GM18520 (cell line): ENCODE results near the gene CYBA.
"Not testable (repeated sequence)": the region's sequence is repeated elsewhere in the genome, so short reads cannot be mapped to it uniquely, and the experiment has no call there.

Experiments used
- ATAC-seq: cut with Tn5 transposase; IDR thresholded peaks from one replicate; pipeline ENCODE4 v1.9.1; 2021; ENCODE audit not compliant: unreplicated experiment

The CYBA gene

DNA sequence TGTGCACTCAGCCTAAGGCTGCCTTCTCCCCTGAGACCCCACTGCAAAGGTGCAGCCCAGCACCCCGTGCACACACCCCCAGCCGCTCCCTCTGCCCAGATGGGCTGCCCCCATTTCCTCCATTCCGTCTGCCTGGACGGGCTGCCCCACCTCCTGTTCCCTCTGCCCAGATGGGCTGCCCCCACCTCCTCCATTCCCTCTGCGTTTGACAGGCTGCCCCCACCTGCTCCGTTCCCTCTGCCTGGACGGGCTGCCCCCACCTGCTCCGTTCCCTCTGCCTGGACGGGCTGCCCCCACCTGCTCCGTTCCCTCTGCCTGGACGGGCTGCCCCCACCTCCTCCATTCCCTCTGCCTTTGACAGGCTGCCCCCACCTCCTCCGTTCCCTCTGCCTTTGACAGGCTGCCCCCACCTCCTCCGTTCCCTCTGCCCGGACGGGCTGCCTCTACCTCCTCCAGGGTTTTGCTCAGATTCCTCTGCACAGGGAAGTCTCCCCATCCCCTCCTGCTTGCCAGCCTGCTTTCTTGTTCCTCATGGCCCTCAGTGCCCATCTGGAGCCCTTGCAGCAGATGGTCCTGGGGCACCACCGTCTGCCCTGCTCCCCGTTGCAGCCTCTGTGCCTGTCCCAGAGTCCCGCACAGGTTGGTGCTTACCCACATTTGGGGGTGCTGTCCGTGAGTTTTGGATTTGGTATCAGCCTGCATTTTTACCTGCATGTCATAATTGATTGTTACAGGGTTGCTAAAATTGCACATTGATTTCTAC is 35.9 kb downstream of the CYBA start:
- ATAC-seq: no peak

DNA sequence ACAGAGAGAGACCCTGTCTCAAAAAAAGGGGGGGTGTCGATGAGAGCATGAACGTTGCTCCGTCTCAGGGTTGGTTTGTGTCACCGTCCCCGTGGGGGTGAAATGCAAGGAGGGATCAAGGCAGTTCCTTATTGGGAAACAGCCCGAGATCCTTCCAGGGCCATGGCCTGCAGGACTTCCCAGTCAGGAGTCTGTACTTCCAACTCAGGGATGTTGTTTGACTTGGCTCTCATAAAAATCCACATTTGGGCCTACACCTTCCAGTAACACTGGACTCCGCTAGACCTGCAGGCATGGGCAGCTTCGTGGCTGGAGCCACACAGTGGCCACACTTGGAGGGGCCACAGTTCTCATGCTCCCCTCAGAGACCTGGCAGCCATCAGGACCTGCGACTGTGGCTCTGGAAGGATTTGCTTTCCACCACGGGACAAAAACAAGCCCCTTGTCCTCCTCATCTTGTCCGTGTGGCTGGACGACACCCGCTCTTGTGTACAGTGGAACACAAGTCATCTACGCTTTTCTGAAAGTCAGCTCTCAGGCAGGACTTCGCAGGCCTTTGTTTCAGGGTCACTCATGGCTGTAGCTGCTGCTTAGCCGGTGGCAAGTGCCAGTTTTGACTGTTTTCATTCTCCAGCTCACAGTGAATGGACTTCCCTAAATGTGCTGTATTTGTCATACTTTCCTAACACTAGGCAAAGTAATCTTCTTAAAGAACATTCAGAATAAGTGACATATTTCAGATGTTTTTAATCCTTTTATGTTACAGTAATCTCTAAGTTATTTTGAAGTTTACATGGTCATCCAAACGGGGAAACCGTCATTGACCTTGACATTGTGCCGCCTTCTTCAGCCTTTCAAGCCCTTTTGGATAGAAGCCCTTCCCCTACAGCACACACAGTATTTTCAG is 36.7 kb downstream of the CYBA start:
- ATAC-seq: no peak

DNA sequence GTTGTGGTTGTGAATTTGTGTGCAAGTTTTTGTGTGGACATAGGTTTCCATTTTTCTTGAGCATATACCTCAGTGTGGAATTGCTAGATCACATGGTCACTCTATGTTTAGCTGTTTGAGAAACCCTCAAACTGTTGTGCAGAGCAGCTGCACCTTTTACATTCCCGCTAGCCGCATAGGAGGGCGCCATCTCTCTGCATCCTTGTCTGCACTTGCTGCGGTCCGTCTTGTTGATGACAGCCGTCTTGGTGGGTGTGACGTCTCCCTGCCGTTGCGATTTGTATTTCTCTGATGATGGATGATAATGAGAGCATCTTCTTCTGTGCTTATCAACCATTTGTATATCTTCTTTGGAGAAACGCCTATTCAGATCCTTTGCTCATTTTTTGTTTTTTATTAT is 37.6 kb downstream of the CYBA start:
- no peak for ATAC-seq

DNA sequence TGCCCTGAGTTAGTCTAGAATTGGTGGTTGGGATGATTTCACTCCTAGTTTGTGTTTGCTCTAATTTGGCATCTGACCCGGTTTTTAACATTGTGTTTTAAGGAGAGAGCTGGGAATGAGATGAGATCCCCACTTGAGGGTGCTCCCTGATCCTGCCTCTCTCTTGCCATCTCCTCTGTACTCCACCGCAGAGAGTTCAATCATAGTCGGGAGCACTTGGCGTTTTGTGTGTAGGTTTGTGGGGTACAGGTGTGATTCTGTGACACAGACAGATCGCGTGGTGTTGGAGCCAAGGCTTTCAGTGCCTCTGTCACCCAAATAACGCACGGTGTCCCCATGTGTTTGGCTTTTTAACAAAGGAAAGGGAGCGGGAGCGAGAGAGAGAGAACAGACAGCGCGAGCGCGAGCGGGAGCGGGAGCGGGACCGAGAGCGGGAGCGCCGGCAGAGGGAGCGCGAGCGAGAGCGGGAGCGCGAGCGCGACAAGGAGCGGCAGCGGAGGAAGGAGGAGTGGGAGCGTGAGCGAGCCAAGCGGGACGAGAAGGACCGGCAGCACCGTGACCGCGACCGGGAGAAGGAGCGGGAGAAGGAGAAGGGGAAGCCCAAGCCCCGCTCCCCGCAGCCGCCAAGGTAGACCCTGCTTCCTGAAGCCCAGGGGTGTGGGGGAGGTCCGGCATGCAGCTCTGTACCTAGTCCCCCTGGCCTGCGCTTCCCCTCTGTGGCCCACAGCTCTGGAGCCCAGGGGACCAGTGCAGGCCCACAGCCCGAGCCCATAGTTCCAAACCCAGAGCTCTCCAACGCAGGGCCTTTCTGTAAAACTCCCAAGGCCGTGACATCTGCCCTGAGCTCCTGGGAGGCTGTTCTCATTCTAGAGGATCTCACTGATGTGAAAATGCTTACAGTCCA is 39.7 kb downstream of the CYBA start:
- no peak for ATAC-seq

GRCh38 chr16:88610080-88610479 is 40.8 kb downstream of the CYBA start:
- no peak for ATAC-seq

- ATAC-seq: not testable (repeated sequence)
These were observed 41.4 kb downstream of the CYBA start for GRCh38 chr16:88609426-88609825.

DNA sequence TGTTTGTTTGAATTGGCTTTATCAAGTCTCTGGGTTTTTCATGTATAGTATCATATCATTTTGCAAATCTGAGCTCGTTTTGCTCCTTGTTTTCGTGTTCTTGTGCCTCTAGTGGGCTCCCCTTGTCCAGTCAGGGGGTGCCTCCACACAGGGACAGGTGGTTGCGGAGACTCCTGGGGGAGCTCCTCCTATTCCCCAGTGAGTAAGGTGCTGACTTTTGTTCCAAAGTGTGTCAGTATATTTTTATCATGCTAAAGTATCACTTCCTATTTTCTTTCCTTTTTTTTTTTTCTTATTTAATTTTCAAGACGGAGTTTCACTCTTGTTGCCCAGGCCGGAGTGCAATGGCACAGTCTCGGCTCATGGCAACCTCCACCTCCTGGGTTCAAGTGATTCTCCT is 42.8 kb downstream of the CYBA start:
- ATAC-seq: no peak

DNA sequence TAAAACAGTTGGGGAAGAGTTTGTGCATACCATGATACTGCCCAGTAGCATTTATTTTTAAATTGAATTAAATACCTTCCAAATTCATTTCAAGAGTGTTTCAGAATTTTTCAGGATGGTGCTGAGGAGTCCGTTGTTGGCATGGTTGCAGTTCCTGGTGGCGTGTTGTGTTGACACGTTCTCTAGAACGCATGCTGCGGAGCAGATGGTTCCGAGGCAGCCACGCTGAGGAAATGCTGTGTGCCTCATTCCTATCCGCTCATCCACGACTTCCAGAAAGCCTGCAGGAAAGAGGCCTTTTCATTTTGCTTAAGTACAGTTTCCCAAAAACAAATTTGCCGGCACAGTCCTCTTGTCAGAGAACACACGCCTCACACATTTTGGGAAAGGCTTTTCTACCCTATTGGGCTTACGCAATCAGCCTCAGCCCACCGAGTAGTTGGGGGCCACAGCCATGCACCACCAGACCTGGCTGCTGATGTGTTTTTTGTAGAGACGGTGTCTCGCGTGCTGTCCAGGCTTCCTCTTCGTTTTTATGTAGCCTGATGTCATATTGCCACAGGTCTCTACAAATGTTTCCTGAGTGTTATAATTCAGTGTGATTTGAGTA is 44.6 kb downstream of the CYBA start:
- no peak for ATAC-seq

DNA sequence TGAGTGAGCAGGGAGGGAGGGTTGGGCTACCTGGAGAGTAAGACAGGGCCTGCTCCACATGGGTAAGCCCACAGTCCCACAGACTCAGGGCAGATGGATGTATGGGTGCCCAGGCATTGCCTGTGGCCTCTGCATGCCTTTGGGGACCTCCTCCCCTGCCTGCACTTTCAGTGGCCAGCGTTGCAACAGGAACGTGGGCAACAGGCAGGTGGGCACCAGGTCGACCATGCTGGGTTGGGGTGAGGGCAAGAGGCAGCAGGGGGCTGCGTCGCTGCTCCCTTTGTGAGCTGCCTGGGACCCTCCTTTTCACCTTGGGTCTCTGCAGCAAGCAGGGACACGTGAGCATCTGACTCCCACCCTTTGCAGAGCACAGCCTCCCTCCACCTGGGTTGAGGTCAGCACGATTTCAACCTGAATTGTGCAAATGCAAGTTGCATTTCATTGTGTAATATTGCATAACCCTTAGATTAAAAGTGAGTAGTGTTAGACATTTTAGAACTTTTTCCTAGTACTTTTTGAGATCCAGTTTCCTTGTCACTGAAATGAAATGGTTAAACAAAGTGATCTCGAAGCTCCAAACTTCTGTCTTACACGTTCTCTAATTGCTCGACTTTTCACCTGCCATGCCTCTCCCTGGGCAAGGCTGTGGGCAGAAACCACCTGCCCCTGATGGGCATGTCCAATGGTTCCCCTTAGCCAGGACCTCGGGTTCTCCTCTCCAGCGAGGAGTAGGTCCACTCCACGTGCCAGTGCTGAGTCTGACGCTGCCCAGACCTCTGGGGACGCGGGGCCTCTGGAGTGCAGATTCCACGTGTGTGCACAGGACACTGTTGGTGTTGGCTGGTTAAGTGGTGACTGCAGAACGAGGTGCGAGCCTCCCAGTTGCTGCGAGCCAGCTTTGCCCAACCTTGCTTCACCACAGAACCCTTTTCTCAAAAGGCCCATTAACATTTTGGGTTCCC is 45.4 kb downstream of the CYBA start:
- ATAC-seq: no peak

DNA sequence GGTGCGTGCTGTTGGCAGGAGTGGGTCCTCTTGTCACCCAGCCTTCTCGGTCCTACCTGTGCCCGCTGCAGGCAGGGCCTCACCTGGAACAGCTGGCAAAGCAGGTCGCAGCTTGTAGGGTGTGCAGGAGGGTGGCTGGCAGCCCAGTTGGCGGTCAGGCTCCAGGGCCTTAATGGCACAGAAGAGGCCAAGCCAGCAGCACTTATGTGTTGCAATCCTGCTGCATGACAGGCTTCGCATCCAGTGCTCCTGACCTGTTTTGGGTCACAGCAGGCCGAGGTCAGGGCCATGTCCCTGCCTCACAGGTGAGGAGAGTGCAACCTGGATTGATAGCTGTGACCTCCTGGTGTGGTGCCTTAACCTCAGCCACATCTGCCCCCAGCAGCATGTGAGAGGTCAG is 48.8 kb downstream of the CYBA start:
- no peak for ATAC-seq

DNA sequence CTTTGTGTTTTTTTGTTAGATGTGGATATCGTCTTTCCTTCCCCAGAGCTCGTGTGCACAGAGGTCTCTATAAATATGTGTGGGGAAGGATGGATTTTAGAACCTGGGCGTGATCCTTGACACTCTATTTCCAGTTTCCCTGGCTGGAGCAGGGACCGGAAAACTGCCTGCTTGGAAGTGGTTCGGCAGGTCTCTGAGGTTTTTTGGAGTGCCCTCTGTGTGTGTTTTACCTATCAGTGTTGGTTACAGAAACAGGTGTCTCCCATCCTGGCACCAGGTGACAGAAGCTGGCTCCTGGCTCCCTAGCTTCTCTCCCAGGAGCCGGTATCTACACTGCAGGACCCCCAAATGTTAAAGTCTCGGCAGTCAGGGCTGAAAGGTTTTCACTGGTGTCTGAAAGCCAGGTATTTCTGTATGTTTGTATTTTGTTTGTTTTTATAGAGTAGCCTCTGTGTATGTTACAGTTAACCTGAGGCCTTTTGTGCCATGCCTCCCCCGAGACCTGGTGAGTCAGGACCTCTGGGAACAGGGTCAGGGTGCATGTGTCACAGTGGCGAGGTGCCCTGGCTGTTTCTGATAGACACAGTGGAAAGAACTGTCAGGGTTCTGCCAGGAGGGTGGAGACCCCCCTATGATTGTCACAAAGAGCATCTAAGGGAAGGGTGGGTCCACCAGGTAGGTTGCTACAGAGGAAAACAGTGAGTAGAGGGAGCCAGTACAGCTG is 49.4 kb downstream of the CYBA start:
- ATAC-seq: no peak

GRCh38 chr16:88600539-88600896 is 50.3 kb downstream of the CYBA start:
- ATAC-seq: no peak

DNA sequence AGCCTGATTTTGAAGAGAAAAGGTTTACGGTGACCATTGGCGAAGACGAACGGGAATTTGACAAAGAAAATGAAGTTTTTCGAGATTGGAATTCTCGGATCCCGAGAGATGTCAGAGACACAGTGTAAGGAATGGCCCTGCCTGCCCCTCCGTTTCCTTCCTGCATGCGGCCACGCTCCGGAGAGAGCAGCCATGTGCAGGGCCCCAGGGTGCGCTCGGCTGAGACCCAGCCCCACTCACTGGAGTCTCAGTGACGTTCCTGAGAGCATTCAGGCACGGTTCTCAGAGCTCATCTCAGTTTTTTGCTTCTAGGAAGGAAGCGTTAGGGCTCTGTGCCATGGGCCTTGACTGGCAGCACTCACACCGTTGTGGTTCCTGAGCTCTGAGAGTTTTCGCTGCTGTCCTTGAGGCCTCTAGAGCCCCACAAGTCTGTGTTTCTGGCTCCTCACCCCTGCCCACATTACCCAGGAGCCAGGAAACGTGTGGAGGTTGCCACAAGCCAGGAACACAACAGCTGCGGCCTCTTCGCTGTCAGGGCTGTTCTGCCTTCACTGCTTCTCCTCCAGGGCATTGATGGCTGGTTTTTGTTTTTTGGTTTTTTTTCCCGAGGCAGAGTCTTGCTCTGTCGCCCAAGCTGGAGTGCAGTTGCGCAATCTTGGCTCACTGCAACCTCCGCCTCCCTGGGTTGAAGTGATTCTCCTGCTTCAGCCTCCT is 50.9 kb downstream of the CYBA start:
- no peak for ATAC-seq

- no peak for ATAC-seq
These were observed 51.6 kb downstream of the CYBA start for GRCh38 chr16:88599092-88599733.

- no peak for ATAC-seq
These were observed 52.9 kb downstream of the CYBA start for GRCh38 chr16:88597856-88598491.

DNA sequence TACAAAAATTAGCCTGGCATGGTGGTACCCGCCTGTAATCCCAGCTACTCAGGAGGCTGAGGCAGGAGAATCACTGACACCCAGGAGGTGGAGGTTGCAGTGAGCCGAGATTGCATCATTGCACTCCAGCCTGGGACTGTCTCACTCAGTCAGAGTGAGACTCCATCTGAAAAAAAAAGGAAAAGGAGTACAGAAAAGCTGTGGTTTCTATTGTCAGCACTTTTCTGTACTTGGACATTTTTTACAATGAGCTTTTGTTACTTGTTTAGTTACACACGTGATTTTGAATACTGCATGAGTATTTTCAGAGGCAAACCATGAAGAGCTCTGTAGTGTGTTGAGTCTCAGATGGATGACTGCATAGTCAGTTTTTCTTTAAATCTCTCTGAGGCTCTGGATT is 54.4 kb downstream of the CYBA start:
- ATAC-seq: no peak

DNA sequence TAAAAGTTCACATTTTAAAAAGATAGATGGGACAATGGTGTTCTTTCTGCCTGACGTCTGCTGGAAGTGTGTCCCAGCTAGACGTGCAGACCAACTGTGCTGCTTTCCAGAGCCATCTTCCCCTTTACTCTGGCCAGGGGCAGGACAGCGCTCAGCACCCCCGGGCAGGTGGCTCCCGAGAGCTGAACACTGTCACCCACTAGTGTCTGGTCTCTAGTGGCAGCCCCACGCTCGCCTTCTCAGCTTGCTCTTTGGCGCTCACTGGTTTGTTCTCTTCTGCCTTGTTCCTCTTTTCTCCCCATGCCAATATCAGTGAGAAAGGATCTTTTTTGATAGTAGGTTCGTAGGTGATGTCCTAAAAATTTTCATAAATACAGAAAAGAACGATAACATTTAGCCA is 54.9 kb downstream of the CYBA start:
- no peak for ATAC-seq

DNA sequence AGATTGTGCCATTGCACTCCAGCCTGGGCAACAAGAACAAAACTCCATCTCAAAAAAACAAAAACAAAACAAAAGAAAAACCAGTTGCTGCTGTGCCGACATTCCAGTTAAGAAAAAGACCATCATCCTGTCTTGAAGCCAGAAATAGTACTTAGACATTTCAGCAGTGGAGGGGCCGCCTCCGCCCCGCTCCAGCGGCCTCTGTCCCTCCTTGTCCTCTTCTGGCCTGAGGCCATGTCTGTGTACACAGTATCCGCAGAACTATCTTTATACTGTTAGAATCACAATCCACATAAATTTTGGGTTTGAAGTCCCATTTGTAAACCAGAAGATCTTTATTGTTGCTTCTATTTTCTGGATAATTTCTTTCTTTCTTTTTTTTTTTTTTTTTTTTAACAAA is 55.8 kb downstream of the CYBA start:
- no peak for ATAC-seq
